Stimulated activated CD4-positive, alpha-beta T cell treated with anti-CD3 and anti-CD28 coated beads, Interleukin-12 subunit alpha, Interleukin-12 subunit beta, amount 100 ng/mL, for 48 hours (primary cell): Measurements from ENCODE around the gene PSKH1.
"Not testable (repeated sequence)": the region's sequence is repeated elsewhere in the genome, so short reads cannot be mapped to it uniquely, and the experiment has no call there.

Source experiments
- DNase-seq, 3 donors: peaks; one replicate each; pipeline ENCODE4 v3.0.0-alpha.2; 2020; ENCODE audit warnings: low read depth in 2 of 3, low spot score in 1 of 3

Gene PSKH1

DNA sequence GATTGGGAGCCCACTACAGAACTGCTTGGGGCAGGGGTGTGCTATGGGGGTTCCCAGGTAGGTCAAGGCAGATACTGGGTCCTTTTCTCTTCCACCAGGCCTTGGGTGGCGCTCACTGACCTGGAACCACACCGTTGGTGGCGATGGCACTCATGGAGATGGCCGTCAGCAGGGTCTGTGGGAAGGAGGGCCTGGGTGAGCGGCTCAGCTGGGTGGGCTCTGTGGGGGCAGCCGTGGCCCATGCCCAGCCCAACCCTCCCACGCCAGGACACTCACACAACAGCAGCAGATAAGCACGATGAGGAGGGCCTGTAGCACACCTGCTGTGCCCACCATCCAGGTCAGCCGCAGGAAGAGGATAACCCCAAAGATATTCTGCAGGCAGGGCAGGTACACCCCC is 64.6 kb downstream of the PSKH1 start:
- no peak for DNase-seq

GRCh38 chr16:67959536-67960329 is 66.7 kb downstream of the PSKH1 start:
- DNase-seq = no peak

- no peak for DNase-seq
These were observed 68.5 kb downstream of the PSKH1 start for GRCh38 chr16:67961551-67961957.

DNA sequence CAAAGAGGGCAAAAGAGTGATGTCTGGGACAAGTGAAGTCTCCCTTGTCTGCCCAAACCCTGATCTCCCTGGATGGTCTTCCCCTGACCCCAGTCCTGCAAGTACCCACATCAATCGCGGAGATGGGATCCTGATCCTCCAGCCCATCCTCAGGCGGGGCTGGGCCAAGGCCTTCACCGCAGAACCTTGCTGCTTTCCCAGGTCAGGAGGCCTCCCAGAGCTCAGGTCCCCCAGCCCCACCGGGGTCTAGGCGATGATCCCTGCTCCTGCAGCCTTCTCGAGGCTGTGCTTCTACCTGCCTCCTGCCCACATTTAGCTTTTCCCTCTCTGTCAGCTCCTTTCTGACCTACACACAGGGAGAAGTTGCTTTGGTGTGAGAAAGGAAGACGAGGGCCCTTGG is 69.1 kb downstream of the PSKH1 start:
- DNase-seq = no peak

- DNase-seq = no peak
These were observed 70.2 kb downstream of the PSKH1 start for GRCh38 chr16:67963292-67963661.

- no peak for DNase-seq
These were observed 70.7 kb downstream of the PSKH1 start for GRCh38 chr16:67963662-67964321.

- no peak for DNase-seq
These were observed 71.5 kb downstream of the PSKH1 start for GRCh38 chr16:67964477-67965131.

DNA sequence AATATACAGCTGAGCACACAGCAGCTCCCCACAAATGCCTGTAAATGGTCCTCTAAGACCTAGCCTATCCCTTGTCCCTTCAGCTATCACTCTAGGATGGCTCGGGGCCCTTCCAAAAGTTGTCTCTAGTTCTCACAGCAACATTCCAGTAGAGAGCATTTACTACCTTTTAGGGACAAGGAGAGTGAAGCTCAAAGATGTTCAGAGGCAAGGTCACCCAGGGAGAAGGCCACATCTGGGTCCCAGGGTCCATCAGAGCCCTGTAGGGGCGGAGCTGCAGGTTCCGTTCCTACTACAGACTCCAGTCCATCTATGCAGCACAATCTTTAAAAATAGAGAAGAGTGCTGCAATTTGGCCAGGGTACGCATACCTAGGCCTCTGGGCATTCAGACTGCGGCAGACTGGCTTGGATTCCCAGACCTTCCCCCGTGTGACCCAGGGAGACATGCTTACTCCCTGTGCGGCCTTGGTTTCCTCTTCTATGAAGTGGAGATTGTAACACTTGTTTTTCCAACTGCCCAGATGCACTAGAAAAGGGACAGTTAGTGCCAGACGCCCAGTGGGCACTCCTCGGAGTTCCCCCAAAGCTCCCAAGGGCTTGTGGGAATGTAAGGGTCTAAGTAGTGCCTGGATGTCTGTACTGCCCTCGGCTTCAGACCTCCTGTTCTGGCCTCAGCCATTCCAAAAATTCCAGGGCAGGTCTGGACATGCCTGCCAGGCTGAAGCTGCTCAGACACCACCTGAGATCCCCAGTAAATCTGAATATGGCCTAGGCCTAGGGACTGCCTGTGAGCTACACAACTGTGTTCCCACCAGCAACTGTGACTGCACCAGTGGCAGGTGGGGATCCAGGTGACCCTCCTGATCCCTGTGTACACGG is 72.9 kb downstream of the PSKH1 start:
- DNase-seq = no peak

- DNase-seq = no peak
These were observed 73.6 kb downstream of the PSKH1 start for GRCh38 chr16:67966549-67967182.

DNA sequence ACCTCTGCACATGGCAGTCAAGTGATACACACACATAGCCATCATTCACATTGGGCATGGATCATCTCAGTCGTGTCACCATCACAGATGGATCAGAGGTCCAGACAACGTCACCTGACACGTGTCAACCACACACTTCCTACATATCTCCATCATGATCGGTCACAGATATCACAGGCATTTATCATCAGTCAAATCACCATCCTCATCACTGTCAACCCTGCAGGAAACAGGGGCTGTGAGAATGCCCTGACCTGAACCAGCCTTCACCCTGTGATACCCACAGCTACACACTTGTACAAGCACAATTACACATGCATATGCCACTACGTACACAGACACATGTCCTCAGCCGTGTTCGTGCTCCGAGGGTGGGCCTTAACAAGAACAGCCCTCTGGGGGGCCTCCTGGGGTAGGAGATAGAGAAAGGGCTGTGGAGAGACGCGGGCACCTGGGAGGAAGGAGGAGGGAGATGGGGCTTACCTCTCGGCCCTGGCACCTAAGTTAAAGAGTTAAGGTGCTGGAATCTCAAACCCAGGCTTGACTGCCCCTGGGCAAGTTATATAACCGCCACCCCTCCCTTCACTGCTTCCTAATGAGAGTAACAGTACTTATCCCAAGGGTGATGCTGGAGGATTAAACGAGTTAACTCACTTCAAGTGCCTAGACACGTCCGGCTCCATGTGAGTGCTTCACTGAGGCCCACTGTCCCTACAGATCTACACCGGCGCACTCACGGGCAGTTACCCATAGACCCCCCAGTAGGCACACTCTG is 74.3 kb downstream of the PSKH1 start:
- no peak for DNase-seq

DNA sequence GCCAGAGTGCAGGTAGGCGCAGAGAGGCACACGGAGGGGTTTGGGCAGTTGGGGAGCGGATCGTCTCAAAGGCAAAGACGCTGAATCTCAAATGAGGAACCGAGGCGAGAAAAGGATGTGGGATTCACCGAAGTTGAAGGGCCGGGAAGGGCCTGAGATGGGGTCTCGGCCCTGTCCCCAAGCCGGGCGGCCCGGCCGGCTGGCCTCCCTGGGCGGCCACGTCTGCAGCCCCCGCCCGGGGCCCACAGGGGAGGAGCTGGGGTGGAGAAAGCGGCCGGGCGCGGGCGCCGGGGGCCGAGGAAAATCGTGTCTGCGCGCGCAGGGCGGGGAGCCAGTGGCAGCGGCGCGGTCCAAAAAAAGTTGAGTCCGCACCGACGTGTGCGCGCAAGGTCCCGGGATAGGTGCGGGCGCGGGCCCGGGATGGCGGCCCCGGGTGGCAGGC is 74.9 kb downstream of the PSKH1 start:
- DNase-seq = no peak

- peak; percentile 81 to 86 (median 85) for DNase-seq
These were observed 75.6 kb downstream of the PSKH1 start, which contains the start of gene SLC12A4 for GRCh38 chr16:67968400-67969253. Gene SLC12A4 (minus strand): TSS chr16:67968637. CDS start chr16:67968553, 84 bp downstream.

GRCh38 chr16:67969254-67970039 is 76.4 kb downstream of the PSKH1 start:
- no peak for DNase-seq

- no peak for DNase-seq
These were observed 78.1 kb downstream of the PSKH1 start for GRCh38 chr16:67971111-67971510.

- DNase-seq = not testable (repeated sequence)
These were observed 79.2 kb downstream of the PSKH1 start for GRCh38 chr16:67972285-67972684.

GRCh38 chr16:67975321-67976105 is 82.5 kb downstream of the PSKH1 start:
- no peak for DNase-seq

- no peak for DNase-seq
These were observed 83.2 kb downstream of the PSKH1 start for GRCh38 chr16:67976205-67976604.
